Cardiac fibroblast (primary cell): ENCODE measurements around the gene UBQLN4.
A peak's percentile ranks its signal among the peaks of the same experiment; 100 is the strongest.
"Not testable (repeated sequence)": the region's sequence is repeated elsewhere in the genome, so short reads cannot be mapped to it uniquely, and the experiment has no call there.

Experiments
- DNase-seq, 2 donors: peaks; one replicate each; pipeline versions ENCODE4 v3.0.0 to v3.0.0-alpha.2; 2010; ENCODE audit warnings: low read depth in 2 of 2
- H3K4me3 ChIP-seq, 2 donors: replicated peaks in 1 of 2; 1 replicate in 1 of 2; 2 replicates in 1 of 2; pipeline ENCODE4 v1.5.1; 2011; ENCODE audit warnings: low read depth in 2 of 2, low read length in 2 of 2, mild to moderate bottlenecking in 2 of 2, moderate library complexity in 1 of 2
- TF ChIP-seq, protein P1 (sequence below): IDR thresholded peaks from one replicate; pipeline ENCODE4 v1.5.1; 2011; ENCODE audit warnings: low read depth, mild to moderate bottlenecking, low read length, inconsistent platforms

The UBQLN4 gene

DNA sequence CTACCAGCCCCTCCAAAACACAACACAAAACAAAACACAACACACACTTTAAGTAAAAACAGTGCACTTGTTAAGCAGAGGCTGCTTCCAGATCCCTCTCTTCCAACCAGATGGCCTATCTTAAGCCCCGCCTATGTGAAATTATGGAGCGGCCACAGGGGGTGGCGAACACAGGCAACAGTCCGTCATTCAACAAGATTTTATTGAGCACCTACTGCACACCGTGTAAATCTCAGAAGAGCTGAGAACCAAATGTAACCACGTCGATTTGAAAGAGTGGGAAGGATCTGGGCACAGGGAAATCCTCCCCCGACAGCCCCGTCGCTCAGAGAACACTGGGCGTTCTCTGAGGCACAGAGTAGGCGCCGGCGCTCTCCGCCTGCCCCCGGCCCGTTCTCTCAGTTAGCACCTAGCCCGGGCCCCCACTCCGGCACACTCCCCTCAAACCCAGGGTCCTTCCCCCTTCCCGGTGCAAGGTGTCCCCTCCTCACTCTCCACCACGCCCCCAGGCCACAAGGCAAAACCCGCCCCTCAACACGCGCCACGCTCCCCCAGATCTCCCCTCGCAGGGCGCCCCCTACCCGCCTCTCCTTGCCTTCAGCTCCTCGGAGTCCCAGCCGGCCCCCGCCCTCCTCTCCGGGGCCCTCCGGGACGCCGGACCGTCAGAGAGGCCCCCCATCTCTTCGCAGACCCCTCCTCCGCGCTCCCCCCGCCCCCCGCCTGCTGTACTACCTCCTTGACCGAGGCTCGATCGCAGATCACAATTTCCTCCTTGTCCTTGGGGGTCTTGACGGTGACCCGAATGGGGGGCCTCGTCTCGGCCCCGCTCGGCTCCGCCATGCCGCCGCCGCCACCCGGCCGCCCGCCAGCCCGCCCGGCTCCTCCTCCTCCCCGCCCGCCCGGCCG lies 483 bp downstream of the UBQLN4 start:
- peak overlapping the region; percentile 84 to 94 for H3K4me3 ChIP-seq
- DNase-seq = peak; percentile 75 to 76
- TF ChIP-seq, protein P1, sequence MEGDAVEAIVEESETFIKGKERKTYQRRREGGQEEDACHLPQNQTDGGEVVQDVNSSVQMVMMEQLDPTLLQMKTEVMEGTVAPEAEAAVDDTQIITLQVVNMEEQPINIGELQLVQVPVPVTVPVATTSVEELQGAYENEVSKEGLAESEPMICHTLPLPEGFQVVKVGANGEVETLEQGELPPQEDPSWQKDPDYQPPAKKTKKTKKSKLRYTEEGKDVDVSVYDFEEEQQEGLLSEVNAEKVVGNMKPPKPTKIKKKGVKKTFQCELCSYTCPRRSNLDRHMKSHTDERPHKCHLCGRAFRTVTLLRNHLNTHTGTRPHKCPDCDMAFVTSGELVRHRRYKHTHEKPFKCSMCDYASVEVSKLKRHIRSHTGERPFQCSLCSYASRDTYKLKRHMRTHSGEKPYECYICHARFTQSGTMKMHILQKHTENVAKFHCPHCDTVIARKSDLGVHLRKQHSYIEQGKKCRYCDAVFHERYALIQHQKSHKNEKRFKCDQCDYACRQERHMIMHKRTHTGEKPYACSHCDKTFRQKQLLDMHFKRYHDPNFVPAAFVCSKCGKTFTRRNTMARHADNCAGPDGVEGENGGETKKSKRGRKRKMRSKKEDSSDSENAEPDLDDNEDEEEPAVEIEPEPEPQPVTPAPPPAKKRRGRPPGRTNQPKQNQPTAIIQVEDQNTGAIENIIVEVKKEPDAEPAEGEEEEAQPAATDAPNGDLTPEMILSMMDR = no peak

DNA sequence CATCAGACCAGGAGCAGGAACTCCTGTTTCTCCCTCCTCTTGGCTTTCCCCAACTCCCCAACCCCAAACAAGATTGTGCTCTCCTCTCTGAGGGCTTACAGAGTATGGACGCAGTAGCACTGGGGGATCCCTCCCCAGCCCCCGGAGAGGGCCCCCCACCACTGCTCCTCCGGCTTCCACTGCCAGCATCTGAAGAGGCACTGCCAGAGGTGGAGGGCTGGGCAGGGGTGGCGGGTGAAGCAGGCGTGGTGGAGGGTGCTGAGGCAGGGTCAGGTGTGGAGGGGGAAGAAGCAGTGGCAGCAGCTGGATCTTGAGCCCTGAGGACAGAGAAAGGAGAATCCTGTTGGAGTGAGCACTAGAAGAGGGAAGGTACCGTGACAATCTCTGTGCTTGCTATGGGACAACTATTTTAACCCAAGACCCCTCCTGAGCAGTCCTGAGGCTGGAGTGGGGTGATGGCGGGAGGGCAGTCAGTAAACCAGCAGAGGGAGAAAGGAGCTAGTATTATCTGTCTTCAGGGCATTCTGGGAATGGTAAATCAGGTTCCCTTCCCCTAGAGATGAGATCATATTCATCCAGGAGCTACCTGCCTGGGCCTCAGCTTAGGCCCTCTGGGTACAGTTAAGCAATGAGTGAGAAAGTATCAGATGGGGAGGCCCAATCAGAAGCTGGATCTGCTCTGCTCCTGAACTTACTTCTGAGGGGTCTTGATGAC lies 2.4 kb downstream of the UBQLN4 start:
- TF ChIP-seq, protein P1 = no peak
- DNase-seq = no peak
- H3K4me3 ChIP-seq = no peak overlapping the region

DNA sequence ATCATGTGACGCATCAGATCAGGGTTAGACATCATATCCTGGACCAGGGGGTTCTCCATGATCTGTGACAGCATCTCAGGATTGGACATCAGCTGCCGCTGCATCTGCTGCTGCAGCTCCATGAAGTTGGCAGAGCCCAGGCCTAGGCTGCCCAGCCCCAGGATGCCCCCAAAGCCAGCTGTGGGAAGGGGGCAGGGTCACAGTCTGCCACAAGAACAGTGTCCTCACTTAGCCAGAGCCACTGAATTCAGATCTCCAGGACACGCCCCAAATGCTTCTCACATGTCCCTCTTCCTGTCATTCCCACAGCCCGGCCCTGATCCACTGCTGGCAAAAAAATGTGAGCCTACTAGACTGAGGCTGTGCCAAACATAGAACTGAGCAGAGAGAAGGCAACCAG lies 3.2 kb downstream of the UBQLN4 start:
- no peak overlapping the region for H3K4me3 ChIP-seq
- TF ChIP-seq, protein P1 = no peak
- DNase-seq = no peak

DNA sequence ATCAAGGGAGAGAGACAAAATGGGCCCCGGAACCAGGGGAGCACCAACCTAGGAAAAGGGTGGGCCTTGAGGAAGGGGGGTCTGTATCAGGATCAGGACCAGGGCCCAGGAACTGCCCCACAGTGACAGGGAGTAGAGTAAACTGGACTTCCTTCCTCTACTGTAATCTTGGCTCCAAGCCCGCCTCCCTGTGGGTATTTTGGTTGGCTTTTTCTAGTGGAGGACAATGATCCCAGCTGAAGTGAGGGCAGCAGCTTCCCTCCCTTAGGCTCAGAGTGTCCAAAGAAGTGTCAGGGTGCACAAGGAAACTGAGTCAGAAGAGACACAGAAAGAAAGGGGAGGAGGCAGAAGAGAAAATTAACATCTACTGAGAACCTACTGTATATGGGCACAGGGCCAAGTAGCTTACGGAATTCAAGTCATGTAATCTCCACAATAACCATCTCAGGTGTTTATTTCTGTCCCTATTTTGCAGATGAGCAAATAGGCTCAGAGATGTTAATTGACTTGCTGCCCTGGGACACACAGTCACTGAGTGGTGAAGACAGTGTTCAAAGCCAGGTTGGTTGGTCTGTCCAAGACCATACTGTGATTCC lies 4.8 kb downstream of the UBQLN4 start:
- DNase-seq = no peak
- no peak overlapping the region for H3K4me3 ChIP-seq
- TF ChIP-seq, protein P1 = no peak

DNA sequence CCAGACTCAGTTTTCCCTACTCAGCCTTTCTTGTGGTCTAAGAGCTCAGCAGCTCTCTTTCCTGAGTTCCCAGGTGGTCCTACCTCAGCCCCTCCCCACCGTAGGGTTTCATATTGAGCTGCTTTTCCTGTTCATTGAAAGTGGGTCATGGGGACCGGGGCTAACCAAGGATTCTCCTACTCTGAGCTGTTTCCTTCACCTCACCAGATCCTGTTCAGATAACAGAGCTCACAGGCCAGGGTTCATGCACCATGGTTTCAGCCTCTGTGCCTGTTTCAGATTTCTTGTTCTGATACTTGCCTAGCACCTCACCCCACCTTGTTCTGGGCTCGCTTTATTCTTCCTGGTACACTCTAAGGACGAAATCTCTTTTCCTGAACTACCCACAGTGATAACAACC lies 8.5 kb downstream of the UBQLN4 start:
- TF ChIP-seq, protein P1 = no peak
- DNase-seq = no peak
- no peak overlapping the region for H3K4me3 ChIP-seq

DNA sequence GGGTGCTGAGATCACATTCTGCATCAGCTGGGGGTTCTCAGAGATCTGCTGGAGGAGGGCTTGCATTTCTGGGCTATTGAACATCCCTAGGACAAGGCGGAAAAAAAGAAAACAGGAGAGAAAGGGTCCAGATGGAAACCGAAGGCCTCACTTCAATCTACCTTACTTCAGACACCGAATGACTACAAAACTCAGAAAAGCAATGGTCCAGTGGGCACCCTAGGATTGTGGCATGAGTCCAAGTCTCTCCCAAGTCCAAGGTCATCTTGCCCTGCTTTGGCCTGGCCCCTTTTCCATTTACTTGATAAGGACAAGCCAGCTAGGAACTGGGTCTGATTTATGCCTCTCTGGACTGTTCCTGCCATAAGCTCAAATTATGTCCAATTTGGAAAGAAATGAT lies 10.8 kb downstream of the UBQLN4 start:
- TF ChIP-seq, protein P1 = no peak
- no peak overlapping the region for H3K4me3 ChIP-seq
- DNase-seq = no peak

DNA sequence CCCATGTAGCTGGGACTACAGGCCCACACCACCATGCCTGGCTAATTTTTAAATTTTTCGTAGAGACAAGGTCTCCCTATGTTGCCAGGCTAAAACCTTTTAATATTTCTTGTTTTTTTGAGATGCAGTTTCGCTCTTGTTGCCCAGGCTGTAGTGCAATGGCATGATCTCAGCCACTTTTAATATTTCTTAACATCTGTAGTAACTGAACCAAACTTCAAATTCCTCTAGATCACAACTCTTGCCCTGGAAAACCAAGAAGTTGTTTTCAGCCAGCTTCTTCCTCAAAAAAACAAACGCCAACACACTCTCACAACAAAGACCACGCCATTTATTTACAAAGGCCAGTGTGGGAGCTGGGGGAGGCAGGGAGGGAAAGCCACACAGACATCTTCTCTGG lies 18.6 kb downstream of the UBQLN4 start:
- H3K4me3 ChIP-seq, DNase-seq: not testable (repeated sequence)
